SK-N-DZ (cell line): ENCODE results near the gene WDR90. TPM values are rescaled to one million over a fixed set of nuclear protein-coding genes. Genes with fewer than 3 reads are reported as not detected.
A peak's percentile ranks its signal among the peaks of the same experiment; 100 is the strongest.

Source experiments
- DNase-seq: peaks from one replicate; pipeline ENCODE4 v3.0.0-alpha.2; 2015; ENCODE audit warnings: low spot score
- polyA plus RNA-seq, 2 experiments: library from polyadenylated mRNA; depleted of rRNA; stranded (reverse); fragments of >200 nt; gene quantifications; 2 replicates each; pipeline ENCODE4 v1.2.3, GENCODE V29; 2014

Gene WDR90
- 19.0 and 29.7 TPM in 2 replicates for polyA plus RNA-seq (2014; cell fraction: cytosol; rRNA removed)
- 281 and 437 TPM in 2 replicates for polyA plus RNA-seq (2014; cell fraction: nucleus; rRNA removed)

GRCh38 chr16:648781-649589 is at the start of gene WDR90:
Gene WDR90, plus strand, starts transcription at chr16:649365. Its CDS starts 52 bp downstream, at chr16:649417.
- peak; percentile 89 for DNase-seq

- DNase-seq: no peak
These were observed 48.4 kb upstream of the WDR90 start for GRCh38 chr16:600781-601180.

GRCh38 chr16:603933-604332 is 45.2 kb upstream of the WDR90 start:
- DNase-seq: no peak

- no peak for DNase-seq
These were observed 42.4 kb upstream of the WDR90 start for GRCh38 chr16:606656-607307.

- DNase-seq: no peak
These were observed 41.1 kb upstream of the WDR90 start for GRCh38 chr16:608019-608418.

GRCh38 chr16:609316-609715 is 39.8 kb upstream of the WDR90 start:
- no peak for DNase-seq

- DNase-seq: no peak
These were observed 39.2 kb upstream of the WDR90 start for GRCh38 chr16:609984-610383.

- DNase-seq: peak; percentile 9
These were observed 38.4 kb upstream of the WDR90 start for GRCh38 chr16:610513-611381.

GRCh38 chr16:615122-615521 is 34.0 kb upstream of the WDR90 start:
- DNase-seq: no peak

- DNase-seq: no peak
These were observed 32.2 kb upstream of the WDR90 start for GRCh38 chr16:616733-617586.

- DNase-seq: no peak
These were observed 31.3 kb upstream of the WDR90 start for GRCh38 chr16:617855-618254.

GRCh38 chr16:619476-620100 is 29.6 kb upstream of the WDR90 start:
- no peak for DNase-seq

GRCh38 chr16:620700-621525 is 28.3 kb upstream of the WDR90 start:
- no peak for DNase-seq

GRCh38 chr16:621526-622105 is 27.5 kb upstream of the WDR90 start:
- DNase-seq: no peak

GRCh38 chr16:622920-623280 is 26.3 kb upstream of the WDR90 start:
- no peak for DNase-seq

- peak; percentile 78 for DNase-seq
These were observed 24.6 kb upstream of the WDR90 start for GRCh38 chr16:624526-625070.

- DNase-seq: no peak
These were observed 23.8 kb upstream of the WDR90 start for GRCh38 chr16:625117-625976.
